NOMO-1 treated with dmso at 0.1 percent for 144 hours (cell line): ENCODE results near the gene FRMD5.
"Not testable (repeated sequence)": the region's sequence is repeated elsewhere in the genome, so short reads cannot be mapped to it uniquely, and the experiment has no call there.

ENCODE experiments used
- DNase-seq: peaks from one replicate; lab custom pipeline; 2025; ENCODE audit not compliant: unreplicated experiment; lab: John Stamatoyannopoulos, UW

Gene FRMD5

GRCh38 chr15:44034933-44035624, 160.0 kb downstream of the FRMD5 start:
- no peak for DNase-seq

- no peak for DNase-seq
Observed at GRCh38 chr15:44034334-44034733, 160.7 kb downstream of the FRMD5 start.

DNA sequence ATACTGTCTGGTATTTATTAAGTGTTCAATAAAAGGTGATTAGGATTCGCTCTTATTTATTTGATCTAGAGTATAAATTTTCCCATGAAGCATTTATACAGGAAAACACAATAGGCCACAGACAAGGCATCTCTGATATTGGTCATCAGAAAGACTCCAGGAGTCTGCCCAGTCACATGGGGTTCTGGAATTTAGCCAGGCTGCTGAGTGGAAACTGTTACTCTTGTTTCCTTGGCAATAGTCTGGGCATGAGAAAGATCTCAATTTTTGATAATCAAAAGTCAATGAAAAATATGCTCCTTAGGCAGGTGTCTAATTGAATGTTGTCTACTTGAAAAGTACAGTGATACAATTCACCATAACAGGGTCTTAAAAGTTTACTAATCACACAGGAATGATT, 161.2 kb downstream of the FRMD5 start:
- no peak for DNase-seq

DNA sequence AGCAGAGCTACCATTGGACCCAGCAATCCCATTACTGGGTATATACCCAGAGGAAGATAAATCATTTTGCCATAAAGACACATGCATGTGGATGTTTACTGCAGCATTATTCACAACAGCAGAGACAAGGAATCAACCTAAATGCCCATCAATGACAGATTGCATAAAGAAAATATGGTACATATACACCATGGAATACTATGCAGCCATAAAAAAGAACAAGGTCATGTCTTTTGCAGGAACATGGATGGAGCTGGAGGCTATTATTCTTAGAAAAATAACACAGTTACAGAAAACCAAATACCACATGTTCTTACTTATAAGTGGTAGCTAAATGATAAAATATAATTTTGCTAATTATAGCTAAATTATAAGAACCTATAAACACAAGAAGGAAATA, 162.3 kb downstream of the FRMD5 start:
- DNase-seq = not testable (repeated sequence)

DNA sequence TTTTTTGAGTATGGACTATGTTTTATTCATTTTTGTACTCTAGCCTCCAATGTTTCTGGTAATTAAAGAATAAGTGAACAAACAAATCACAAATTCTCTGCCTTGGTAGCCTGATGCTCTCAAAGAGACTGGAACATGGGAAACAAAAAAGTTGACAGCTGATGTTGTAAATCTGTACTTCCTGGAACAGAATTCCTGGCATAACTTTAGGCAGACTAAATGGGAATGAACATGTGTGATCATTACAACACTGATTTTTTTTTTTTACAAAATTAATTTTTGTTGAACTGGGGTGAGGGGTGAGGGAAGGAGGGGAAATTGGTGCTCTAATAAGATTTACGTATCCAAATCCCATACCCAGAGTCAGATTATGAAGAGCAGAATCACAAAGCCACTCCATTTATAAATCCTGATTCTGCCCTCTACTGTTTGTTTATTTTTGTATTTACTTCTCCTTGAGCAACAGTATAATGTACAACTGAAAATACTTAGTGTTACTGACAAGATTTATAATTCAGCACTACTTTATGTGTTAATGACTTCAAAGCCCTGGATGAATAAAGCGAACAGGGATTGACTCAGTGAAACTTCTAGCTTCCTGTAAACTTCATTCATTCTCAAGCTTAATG, 165.0 kb downstream of the FRMD5 start:
- no peak for DNase-seq

- no peak for DNase-seq
Observed at GRCh38 chr15:44029003-44029402, 166.1 kb downstream of the FRMD5 start.

- no peak for DNase-seq
Observed at GRCh38 chr15:44028349-44028748, 166.7 kb downstream of the FRMD5 start.

GRCh38 chr15:44024155-44024554, 170.9 kb downstream of the FRMD5 start:
- no peak for DNase-seq

- DNase-seq = no peak
Observed at GRCh38 chr15:44023176-44023575, 171.9 kb downstream of the FRMD5 start.

DNA sequence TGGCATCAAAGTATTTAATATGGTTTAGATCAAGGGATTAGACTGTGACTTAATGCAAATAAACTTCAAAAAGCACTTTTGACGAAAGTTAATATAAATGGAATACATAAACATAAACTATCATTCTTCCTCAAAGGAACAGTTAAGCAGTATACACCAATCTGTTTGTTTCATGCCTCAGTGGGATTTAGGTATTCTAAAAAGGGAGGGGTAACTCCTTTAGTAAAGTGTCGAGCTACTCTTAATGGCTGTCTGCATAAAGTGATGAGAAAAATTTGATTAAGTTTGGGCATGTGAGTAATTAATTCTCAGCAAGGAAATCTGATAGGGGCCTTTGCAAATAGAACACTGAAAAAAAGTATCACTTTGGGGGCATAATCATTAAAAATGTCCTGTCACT, 176.9 kb downstream of the FRMD5 start:
- no peak for DNase-seq

DNA sequence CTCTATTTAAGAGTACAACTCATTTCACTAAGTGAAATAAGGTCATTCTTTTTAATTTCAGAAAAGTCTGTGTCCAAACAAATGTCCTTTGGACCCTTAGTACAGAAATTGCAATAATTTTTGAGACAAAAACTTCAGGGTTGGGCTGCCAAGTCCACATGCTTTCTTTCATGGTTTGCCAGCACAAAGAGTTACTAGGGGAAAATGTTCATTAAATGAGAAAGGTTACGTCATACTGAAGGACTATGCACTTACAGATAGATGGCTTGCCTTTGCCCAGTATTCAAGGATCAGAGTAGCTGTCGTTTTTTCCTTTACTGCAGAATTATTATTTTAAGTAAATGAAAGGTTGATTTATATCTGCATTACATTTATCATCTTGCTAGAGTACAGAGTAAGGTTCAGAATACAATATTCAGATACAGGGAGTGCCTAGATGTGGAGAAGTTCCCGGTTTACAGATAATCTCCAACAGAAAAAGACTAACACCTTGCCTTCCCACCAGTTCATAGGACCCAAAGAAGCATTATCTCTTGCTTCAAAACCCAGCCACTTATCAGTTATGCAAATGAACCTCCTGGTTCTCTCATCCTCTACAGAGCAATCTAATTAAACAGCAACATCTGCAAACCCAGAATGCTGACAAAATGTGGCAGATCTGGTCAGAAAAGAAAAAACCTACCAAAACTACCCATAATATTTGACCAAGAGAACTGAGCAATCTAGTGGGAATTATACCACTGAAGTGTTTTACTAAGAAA, 179.3 kb downstream of the FRMD5 start:
- DNase-seq = no peak

- no peak for DNase-seq
Observed at GRCh38 chr15:44011238-44011854, 183.7 kb downstream of the FRMD5 start.

- DNase-seq = no peak
Observed at GRCh38 chr15:44010089-44010488, 185.0 kb downstream of the FRMD5 start.

- no peak for DNase-seq
Observed at GRCh38 chr15:44009038-44009437, 186.0 kb downstream of the FRMD5 start.

GRCh38 chr15:44000248-44000647, 194.8 kb downstream of the FRMD5 start:
- not testable (repeated sequence) for DNase-seq

DNA sequence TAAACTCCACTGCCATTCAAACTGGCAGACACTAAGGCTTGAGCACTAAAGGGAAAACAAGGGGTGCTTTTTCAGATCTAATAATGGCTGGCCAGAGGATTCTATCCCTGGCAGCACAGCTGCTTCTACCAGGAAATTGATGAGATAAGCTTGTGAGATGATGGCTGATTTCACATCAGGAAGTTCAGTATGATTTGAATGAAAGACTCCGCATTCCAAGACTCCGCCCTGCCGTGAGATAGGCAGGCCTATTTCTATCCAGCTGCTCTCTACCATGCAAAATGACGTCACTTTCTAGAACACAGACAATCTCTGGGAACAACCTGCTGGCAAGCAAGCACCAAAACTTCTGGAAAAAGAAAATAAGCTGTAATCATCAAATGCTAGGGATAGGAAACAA, 196.5 kb downstream of the FRMD5 start:
- no peak for DNase-seq

DNA sequence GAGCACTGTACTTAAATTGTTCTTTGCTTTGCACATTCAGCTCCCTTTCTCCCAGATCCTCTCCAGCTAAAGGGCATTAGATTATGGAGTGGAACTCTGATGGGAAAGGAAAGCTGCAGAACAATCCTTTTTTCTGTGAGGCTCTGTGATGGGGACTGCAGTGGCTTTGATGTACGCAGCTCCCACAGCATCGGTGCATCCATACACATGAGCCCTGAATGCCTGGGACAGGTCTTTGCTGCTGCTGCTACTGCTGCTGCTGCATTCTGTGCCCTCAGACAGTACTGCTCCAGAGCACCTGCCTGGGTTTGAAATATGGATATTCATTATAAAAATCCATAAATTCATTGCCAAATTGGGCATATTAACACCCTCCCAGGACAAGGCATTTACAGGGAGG, 203.9 kb downstream of the FRMD5 start:
- DNase-seq = no peak

DNA sequence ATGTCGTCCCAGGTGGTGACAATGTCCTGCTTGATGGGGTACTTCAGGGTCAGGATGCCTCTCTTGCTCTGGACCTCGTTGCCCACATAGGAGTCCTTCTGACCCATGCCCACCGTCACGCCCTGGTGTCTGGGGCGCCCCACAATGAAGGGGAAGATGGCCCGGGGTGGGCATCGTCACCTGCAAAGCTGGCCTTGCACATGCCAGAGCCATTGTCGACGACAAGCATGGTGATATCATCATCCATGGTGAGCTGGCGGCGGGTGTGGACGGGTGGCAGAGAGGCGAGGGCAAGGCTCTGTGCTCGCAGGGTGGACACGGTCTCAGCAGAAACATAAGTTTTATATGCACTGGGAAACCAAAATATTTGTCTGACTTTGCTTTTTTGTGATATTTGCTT, 205.1 kb downstream of the FRMD5 start:
- DNase-seq = no peak

GRCh38 chr15:43988900-43989299, 206.2 kb downstream of the FRMD5 start:
- no peak for DNase-seq

- DNase-seq = no peak
Observed at GRCh38 chr15:43987924-43988323, 207.1 kb downstream of the FRMD5 start.

DNA sequence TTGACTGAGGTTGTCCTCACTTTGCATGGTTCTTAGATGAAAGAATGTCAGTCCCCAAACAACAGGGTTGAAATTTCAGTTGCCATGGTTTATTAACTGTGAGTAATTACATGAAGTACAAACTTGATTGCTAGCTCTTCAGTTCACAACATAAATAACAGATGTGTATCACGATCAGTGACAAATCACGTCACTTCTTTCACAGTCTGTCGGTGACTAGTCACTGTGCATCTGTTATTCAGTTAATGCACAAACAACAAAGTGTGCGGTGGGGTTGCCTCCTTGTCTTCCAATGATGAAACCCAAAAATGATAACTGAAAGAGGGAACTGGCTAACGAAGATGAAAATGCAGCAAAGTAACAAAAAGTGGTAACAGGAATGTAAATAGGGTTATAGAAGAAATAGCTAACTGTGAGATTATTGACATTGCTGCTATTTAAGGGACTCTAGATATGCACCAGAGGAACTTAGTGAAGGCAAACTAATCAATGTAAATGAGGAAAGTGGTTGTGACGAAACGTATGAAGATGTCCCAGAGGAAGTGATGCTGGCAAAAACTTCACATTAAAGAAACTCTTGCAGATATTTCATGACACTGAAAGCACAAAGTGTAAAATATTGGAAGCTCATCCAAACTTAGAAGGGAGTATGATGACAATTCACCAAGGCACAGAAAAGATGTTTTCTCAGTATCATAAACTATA, 208.9 kb downstream of the FRMD5 start:
- DNase-seq = no peak
